ENCODE results near the gene FLOT1. TPM values are rescaled to one million over a fixed set of nuclear protein-coding genes. Genes with fewer than 3 reads are reported as not detected.

Gene FLOT1
- total and polyA plus RNA-seq, 2 donors (not counting 1 experiment from before 2014, with no cell fraction given), result 71.2 to 79.4 TPM

GRCh38 chr6:30754631-30755030 is 12.1 kb upstream of the FLOT1 start:
- Mint-ChIP-seq H3K27ac (no peak overlapping the region), H3K27me3 (no peaks in the 10 kb centered on the region), H3K9me3 (ENCODE audit: insufficient read depth) (no peaks in the 10 kb centered on the region), H3K4me3 (no peak overlapping the region), H3K4me1 (peaks cover 9% of the 10 kb centered on the region)
- no CpG with 5 or more reads among the region's 3 CpGs for WGBS (ENCODE audit: insufficient coverage)
- no peak overlapping the region for H3K4me2 ChIP-seq (replicated peaks; ENCODE audit: low read depth, low read length, poor library complexity, severe bottlenecking)
- no peaks in the 10 kb centered on the region for H3K36me3 ChIP-seq (replicated peaks in 1 of 2; ENCODE audit: control extremely low read depth in 1 of 2, control insufficient read depth in 1 of 2, extremely low read depth in 1 of 2, insufficient read depth in 2 of 2, low read length in 1 of 2)
- ATAC-seq (ENCODE audit: low read depth), result no peak
- no peak for DNase-seq
- peaks cover 0 to under 1% (median 0%) of the 10 kb centered on the region in 3 donors for H3K9me3 ChIP-seq (ENCODE audit: control extremely low read depth in 1 of 3, control insufficient read depth in 2 of 3, insufficient read depth in 1 of 3, low read length in 2 of 3)
- H3K27me3 ChIP-seq (replicated peaks in 1 of 4; ENCODE audit: control extremely low read depth in 1 of 4, control insufficient read depth in 3 of 4, insufficient read depth in 4 of 4, low read length in 3 of 4), result peaks cover 0 to 3% (median 0%) of the 10 kb centered on the region in 4 experiments
- no peak overlapping the region for H3K4me3 ChIP-seq (ENCODE audit: control extremely low read depth in 1 of 5, extremely low read depth in 1 of 5, insufficient read depth in 1 of 5, low read depth in 2 of 5, low read length in 4 of 5)
- no peak overlapping the region for H3K27ac ChIP-seq (ENCODE audit: low read length in 2 of 2)
- intact Hi-C loops (cut with micrococcal nuclease), result no loop called here
- peaks cover 9 to 11% of the 10 kb centered on the region in 2 donors for H3K4me1 ChIP-seq (ENCODE audit: control insufficient read depth in 2 of 2, insufficient read depth in 2 of 2, low read length in 2 of 2)
- no peak for TF ChIP-seq EZH2 (IDR thresholded peaks at IDR 0.05; ENCODE audit: borderline replicate concordance, insufficient read depth, low read depth, low read length, poor library complexity, severe bottlenecking)
- TF ChIP-seq, protein P1, sequence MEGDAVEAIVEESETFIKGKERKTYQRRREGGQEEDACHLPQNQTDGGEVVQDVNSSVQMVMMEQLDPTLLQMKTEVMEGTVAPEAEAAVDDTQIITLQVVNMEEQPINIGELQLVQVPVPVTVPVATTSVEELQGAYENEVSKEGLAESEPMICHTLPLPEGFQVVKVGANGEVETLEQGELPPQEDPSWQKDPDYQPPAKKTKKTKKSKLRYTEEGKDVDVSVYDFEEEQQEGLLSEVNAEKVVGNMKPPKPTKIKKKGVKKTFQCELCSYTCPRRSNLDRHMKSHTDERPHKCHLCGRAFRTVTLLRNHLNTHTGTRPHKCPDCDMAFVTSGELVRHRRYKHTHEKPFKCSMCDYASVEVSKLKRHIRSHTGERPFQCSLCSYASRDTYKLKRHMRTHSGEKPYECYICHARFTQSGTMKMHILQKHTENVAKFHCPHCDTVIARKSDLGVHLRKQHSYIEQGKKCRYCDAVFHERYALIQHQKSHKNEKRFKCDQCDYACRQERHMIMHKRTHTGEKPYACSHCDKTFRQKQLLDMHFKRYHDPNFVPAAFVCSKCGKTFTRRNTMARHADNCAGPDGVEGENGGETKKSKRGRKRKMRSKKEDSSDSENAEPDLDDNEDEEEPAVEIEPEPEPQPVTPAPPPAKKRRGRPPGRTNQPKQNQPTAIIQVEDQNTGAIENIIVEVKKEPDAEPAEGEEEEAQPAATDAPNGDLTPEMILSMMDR (IDR thresholded peaks at IDR 0.05), result no peak
- ChIA-PET POLR2A (interaction anchor here (0.7 kb wide), 1 partner anchor 10 kb away, joined by 3 read pairs; the partner anchor contains the start of gene IER3), CTCF (interaction anchor here (1.0 kb wide), 1 partner anchor 18 kb away, joined by 3 read pairs; no protein-coding TSS in a partner anchor)
- H3K79me2 ChIP-seq (ENCODE audit: control insufficient read depth, insufficient read depth, low read length), result no peaks in the 10 kb centered on the region
- no peak overlapping the region for H3K9ac ChIP-seq (ENCODE audit: low read length)
- no peak overlapping the region for H2AFZ ChIP-seq (ENCODE audit: insufficient read depth, low read depth, low read length, poor library complexity, severe bottlenecking)
- H4K20me1 ChIP-seq (ENCODE audit: control insufficient read depth, insufficient read depth, low read length, poor library complexity, severe bottlenecking), result no peaks in the 10 kb centered on the region

- no peaks in the 10 kb centered on the region for H3K27me3 Mint-ChIP-seq
- peak overlapping the region; percentile 3 for H2AFZ ChIP-seq (ENCODE audit: insufficient read depth, low read depth, low read length, poor library complexity, severe bottlenecking)
- no peak for ATAC-seq (ENCODE audit: low read depth)
- H3K9me3 Mint-ChIP-seq (ENCODE audit: insufficient read depth), result no peaks in the 10 kb centered on the region
- H3K9me3 ChIP-seq (ENCODE audit: control extremely low read depth in 1 of 3, control insufficient read depth in 2 of 3, insufficient read depth in 1 of 3, low read length in 2 of 3), result no peaks in the 10 kb centered on the region
- H3K27ac ChIP-seq (ENCODE audit: low read length in 2 of 2), result no peak overlapping the region
- no peaks in the 10 kb centered on the region for H3K79me2 ChIP-seq (ENCODE audit: control insufficient read depth, insufficient read depth, low read length)
- H3K4me1 Mint-ChIP-seq, result no peaks in the 10 kb centered on the region
- H3K4me1 ChIP-seq (ENCODE audit: control insufficient read depth in 2 of 2, insufficient read depth in 2 of 2, low read length in 2 of 2), result no peaks in the 10 kb centered on the region
- TF ChIP-seq, protein P1 (IDR thresholded peaks at IDR 0.05), result no peak
- TF ChIP-seq EZH2 (IDR thresholded peaks at IDR 0.05; ENCODE audit: borderline replicate concordance, insufficient read depth, low read depth, low read length, poor library complexity, severe bottlenecking), result no peak
- H3K27ac Mint-ChIP-seq, result no peak overlapping the region
- no peak overlapping the region for H3K4me3 Mint-ChIP-seq
- intact Hi-C loops (cut with micrococcal nuclease), result no loop called here
- no peak overlapping the region for H3K9ac ChIP-seq (ENCODE audit: low read length)
- WGBS (ENCODE audit: insufficient coverage), result 29% methylated on average over 5 of the region's 12 CpGs
- POLR2A ChIA-PET, result no interaction called here
- no peaks in the 10 kb centered on the region for H3K36me3 ChIP-seq (replicated peaks in 1 of 2; ENCODE audit: control extremely low read depth in 1 of 2, control insufficient read depth in 1 of 2, extremely low read depth in 1 of 2, insufficient read depth in 2 of 2, low read length in 1 of 2)
- H3K4me3 ChIP-seq (ENCODE audit: control extremely low read depth in 1 of 5, extremely low read depth in 1 of 5, insufficient read depth in 1 of 5, low read depth in 2 of 5, low read length in 4 of 5), result no peak overlapping the region
- H4K20me1 ChIP-seq (ENCODE audit: control insufficient read depth, insufficient read depth, low read length, poor library complexity, severe bottlenecking), result no peaks in the 10 kb centered on the region
- peaks cover 0 to 3% (median 0%) of the 10 kb centered on the region in 4 experiments for H3K27me3 ChIP-seq (replicated peaks in 1 of 4; ENCODE audit: control extremely low read depth in 1 of 4, control insufficient read depth in 3 of 4, insufficient read depth in 4 of 4, low read length in 3 of 4)
- H3K4me2 ChIP-seq (replicated peaks; ENCODE audit: low read depth, low read length, poor library complexity, severe bottlenecking), result no peak overlapping the region
- CTCF ChIA-PET, result interaction anchor here (1.0 kb wide), 1 partner anchor 11 kb away, joined by 4 read pairs; no protein-coding TSS in a partner anchor
- no peak for DNase-seq
Measured at GRCh38 chr6:30752157-30752927, 9.9 kb upstream of the FLOT1 start.

Measured in B cell (primary cell).